Islet of Langerhans (tissue), 1 donor: ENCODE data around the gene CIB2.
"Not testable (repeated sequence)": the region's sequence is repeated elsewhere in the genome, so short reads cannot be mapped to it uniquely, and the experiment has no call there.

Experiments
- FAIRE-seq: peaks from one replicate; lab custom pipeline; 2011; peaks lifted over from hg19 to GRCh38; lab: Jason Lieb, UNC

The CIB2 gene

DNA sequence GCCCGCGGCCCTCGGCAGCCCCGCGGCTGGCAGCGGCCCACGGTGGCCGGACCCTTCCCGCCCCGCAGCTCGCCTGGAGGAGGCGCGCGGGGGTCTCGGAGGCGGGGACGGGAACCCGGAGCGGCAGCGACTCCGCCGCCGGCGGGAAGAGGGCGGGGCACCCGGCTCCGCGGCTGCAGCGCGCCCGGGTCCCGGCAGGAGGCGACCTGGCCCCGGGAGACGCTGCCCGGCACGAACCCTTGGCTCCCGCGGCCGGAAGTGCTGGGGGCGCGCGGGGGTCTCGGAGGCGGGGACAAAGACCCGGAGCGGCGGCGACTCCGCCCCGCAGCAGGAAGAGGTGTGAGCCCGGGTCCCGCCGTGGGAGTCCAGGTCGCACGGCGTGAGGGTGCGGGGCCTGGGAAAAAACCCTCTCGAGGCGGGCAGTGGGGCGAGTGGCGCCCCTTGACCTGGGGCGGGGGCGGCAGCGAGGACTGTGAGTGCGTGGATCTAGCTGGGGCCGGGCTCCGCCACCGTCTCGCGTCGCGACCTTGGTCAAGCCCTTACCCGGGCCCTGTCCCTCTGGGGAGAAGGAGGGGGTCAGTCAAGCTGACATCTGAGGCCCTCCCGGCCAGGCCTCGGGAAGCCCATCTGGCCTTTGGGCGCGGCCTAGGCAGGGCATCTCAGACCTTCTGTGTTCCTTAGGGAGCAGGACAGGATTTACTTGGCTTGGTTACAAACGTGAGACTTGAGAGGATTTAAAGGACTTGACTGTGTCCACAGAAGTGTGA lies at the start of gene CIB2:
CIB2 (minus strand) TSS at position 151 of the 767 bp plus-strand sequence. CDS start 230 bp downstream, outside the sequence.
- FAIRE-seq = no peak

- no peak for FAIRE-seq
Observed at GRCh38 chr15:78179906-78180305, 48.7 kb upstream of the CIB2 start.

- FAIRE-seq = no peak
Observed at GRCh38 chr15:78179286-78179840, 48.1 kb upstream of the CIB2 start.

- no peak for FAIRE-seq
Observed at GRCh38 chr15:78178064-78178463, 46.8 kb upstream of the CIB2 start.

DNA sequence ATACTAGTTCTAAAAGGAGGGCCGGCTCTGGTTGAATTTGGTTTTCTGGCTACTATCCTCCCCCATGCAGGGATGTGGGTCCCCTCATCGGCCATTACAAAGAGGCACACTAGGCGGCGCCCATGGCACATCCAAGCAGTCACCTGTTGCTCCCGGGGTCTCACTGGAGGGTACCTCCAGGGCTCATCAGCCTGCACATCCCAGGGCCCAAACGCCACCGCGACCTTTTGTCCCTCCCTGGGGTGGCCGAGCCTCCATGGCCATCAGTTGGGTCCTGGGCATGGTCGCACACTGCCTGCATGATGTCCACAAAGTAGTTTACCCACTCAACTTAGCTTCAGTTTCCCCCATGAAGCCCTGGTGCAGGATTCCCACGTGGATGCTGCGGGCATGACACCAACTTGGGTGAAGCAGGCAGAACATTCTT lies 46.2 kb upstream of the CIB2 start:
- FAIRE-seq = no peak

- no peak for FAIRE-seq
Observed at GRCh38 chr15:78175330-78175729, 44.1 kb upstream of the CIB2 start.

GRCh38 chr15:78174401-78174800 lies 43.2 kb upstream of the CIB2 start:
- no peak for FAIRE-seq

DNA sequence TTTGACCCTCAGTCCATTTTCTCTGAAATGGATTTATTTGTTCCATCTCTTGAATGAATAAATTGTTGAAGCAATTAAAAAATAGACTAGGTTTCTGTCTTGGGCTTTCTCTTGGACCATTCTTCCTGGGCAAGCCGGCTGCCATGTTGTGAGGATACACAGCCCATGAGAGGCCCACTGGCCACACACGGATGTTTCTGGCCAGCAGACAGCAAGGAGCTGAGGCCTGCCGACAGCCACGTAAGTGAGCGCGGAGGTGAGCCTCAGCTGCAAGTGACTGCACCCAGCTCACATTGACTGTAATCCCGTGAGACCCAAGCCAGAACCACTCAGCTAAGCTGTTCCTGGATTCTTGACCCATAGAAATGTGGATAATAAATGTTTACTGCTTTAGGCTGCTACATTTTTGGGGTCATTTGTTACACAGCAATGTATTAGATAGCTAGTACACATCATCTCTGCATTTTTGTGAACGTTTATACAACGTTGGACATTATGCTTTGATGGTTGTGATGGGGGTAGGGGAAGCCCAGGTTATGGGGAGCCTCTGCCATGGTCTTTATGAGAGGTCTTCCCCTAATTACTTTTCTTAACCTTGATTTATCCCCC lies 40.7 kb upstream of the CIB2 start:
- FAIRE-seq = no peak

GRCh38 chr15:78170848-78171773 lies 39.9 kb upstream of the CIB2 start:
- no peak for FAIRE-seq

DNA sequence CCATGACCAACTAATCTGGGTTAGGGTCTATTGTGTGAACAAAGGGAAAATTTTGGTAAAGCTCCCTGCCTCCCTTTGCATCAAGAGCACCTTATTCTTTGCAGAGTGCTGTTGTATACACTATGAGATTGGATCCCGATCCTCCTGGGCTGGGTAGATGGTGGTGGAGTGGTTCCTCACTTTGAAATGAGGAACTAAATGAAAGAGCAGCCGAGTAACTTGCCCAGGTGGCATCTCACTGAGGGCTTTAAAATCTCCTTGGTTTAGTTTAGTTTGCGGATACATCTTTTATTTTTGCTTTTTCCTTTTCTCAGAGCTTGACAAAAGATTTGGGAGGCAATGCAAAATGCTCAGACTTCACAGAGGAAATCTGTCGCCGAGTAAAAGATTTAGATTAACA lies 37.4 kb upstream of the CIB2 start:
- no peak for FAIRE-seq

DNA sequence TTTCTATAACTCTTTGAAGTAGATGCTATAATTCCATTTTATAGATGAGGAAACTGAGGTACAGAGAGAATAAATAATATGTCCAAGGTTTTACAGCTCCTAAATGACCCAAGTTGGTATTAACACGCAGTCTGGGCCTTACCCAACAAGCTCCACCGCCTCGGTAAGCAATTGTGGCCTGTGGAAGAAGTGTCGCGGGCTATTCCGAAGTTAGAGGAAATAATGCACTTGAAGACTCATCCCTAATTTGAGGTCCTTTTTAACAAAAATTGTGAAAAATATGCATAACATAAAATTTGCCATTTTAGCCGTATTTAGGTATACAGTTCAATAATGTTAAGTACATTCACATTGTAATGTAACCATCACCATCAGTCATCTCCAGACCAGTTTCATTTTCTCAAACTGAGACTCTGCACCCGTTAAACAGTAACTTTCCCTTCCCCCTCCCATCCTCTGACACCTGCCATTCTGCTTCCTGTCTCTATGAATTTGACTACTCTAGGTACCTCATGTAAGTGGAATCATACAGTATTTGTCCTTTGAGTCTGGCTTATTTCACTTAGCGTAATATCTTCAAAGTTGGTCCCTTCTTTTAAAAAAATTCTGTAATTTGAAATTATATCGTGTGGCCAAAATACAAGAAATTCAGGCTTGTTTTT lies 36.1 kb upstream of the CIB2 start:
- FAIRE-seq = no peak

GRCh38 chr15:78164010-78164409 lies 32.8 kb upstream of the CIB2 start:
- FAIRE-seq = no peak

DNA sequence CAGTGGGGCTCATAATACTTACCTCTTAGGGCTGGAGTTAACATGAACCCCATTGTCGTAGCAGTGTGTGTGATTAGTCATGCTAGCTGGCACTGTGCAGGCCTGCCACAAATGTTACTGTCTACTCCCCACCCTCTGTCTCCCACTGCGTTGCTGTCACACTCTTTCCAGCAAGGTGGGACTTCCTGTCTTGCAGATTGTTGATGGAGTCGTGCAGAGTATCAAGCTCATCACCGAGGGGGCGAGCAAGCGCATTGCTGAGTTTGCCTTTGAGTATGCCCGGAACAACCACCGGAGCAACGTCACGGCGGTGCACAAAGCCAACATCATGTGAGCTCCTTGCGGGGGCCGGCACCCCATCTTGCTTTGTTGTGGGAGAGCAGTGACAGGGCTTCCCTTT lies 30.8 kb upstream of the CIB2 start:
- no peak for FAIRE-seq

DNA sequence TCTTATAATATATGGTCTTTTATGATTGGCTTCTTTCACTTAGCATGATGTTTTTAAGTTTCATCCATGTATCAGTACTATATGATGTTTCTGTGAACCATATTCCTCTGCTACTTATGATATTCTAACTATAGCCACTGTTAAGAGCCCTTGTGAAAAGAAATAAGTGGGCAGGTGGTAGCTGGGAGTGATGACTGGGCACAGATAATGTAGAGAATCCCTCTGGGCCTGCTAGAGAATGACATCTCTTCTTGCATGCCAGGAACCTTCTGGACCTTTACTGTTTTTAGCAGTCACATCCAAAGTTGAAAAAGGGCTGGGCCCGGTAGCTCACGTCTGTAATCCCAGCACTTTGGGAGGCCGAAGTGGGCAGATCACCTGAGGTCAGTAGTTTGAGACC lies 28.1 kb upstream of the CIB2 start:
- no peak for FAIRE-seq

DNA sequence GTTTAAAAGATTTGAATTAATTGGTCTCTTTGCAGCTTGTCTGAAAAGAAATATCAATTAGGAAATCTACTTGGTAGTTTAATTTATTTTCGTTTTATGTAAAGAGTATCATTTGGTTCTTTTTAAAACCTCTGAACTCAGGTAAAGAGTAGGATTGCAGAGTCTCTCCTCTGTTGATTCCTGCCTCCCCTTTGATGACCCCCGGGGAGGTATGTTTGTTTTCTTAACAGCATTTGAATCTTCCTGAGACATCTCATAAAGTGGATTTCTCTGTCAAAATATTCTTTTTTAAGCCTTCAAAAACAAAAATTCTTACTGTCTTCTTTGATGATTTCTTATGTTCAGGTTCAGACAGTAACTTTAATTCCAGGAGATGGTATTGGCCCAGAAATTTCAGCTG lies 26.0 kb upstream of the CIB2 start:
- no peak for FAIRE-seq

DNA sequence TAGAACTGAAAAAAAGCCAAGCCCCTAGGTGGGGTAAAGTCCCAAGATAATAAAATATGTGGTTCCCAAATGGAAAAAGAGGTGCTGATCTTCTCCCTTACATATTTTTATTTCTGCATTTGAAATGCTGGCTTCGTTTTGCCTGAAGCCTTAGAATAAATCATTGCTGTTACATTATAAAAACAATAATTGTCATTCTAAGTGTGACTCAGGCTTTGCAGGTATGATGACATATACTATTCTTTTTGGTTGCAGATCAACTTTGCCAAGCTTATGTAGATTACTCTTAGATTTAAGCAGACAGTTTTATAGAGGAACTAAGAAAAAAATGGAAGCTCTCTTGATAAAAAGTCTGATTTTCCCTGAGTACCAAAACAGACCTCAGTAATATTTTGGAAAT lies 25.4 kb upstream of the CIB2 start:
- FAIRE-seq = no peak

DNA sequence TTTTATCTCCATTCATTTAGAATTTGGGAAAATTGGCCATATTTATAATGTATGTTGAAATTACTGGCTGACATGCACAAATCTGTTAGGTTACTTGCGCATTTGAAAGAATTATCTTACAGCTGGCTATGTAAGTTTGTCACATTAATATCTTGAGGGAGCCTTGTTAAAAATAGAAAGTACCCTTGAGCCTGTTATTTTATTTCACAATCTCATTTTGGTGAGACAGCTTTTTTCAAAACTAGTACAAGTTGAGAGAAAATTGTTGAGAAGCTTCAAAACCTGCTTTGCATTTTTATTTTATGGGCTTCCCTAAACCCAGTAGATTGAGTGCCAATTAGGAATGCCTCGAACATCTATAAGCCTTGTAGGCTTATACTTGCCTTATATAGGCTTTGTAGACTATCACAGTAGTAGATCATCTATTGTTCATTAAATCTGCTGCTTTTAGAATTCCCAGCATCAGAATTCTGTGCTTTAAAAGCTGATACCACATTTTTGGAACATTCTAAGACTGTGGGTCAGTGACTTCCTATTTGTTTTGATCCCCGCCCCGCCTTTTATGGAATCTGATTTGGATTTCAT lies 24.2 kb upstream of the CIB2 start:
- FAIRE-seq = no peak

DNA sequence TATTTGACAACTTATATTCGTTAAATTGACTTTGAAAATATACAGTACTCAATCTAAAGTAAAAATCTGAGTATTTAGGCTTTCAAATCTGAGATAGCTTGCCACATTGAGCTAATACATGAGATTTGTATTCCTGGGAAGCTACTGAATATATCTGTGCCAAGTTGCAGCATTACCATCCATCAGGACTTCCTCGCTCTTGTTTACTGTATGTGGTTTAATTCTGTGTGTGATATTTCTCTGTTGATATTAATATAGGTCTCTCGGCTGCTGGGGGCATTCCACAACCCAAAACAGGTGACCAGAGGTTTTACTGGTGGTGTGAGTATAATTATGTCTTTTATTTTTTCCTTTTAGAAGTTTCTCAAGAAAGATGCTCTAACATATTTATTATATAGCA lies 23.7 kb upstream of the CIB2 start:
- no peak for FAIRE-seq

DNA sequence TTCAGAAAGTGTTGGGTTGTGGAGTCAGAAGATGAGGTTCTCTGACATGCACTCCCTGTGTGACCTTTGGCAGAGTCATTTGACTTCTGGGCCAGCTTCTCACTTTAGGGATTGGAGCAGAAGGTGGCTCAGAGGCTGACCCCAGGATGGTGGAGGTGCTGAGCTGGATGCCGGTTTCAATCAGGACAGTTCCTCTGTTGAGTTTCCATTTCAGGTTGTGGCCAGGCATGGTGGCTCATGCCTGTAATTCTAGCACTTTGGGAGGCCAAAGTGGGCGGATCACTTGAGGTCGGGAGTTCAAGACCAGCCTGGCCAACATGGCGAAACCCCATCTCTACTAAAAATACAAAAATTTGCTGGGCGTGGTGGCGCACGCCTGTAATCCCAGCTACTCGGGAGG lies 19.8 kb upstream of the CIB2 start:
- FAIRE-seq = not testable (repeated sequence)

- no peak for FAIRE-seq
Observed at GRCh38 chr15:78149805-78150751, 18.8 kb upstream of the CIB2 start.
